CD4-positive, alpha-beta T cell treated with Interleukin-15 for 4 hours (primary cell): Measurements from ENCODE around the gene MOGAT1.
"Not testable (repeated sequence)": the region's sequence is repeated elsewhere in the genome, so short reads cannot be mapped to it uniquely, and the experiment has no call there.

ENCODE experiments used
- DNase-seq: peaks from one replicate; pipeline ENCODE4 v3.0.0-alpha.2; 2020; ENCODE audit warnings: low spot score

MOGAT1 gene

GRCh38 chr2:222670191-222671038 lies 1.0 kb upstream of the MOGAT1 start:
- DNase-seq, result no peak

GRCh38 chr2:222672068-222672401 lies 577 bp downstream of the MOGAT1 start:
- no peak for DNase-seq

DNA sequence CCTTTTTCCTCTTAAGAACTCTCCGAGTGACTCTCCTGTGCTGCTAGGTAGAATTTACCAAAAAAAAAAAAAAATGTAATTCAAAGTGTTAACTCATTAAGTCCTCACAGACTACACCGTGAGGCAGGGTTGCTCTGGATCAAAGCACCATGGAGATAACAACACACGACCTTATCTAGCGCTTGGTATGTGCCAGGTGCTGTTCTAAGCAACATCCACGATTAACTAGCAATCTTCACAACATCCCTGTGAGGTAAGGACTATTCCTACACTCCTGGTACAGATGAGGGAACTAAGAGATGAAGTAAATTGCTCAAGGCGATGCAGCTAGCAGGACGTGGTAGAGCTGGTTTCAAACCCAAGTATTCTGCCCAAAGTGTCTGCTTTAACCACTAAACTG lies 1.8 kb downstream of the MOGAT1 start:
- no peak for DNase-seq

DNA sequence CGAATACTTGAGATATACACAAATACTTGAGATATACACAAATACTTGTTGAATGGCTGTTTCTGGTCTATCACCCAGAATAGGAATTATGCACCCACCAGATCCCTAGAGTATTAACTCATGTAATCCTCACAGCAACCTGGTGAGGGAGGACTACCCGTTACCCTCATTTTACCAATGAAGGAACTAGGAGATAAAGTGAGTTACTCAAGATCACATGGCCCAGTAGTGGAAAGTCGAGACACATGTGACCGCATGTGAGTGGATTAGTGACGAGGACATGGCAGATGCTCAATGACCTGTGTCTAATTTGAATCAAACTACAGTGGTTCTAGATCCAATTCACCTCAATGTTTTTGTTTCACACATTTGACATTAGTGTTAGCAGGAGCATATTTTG lies 2.4 kb downstream of the MOGAT1 start:
- DNase-seq, result no peak

DNA sequence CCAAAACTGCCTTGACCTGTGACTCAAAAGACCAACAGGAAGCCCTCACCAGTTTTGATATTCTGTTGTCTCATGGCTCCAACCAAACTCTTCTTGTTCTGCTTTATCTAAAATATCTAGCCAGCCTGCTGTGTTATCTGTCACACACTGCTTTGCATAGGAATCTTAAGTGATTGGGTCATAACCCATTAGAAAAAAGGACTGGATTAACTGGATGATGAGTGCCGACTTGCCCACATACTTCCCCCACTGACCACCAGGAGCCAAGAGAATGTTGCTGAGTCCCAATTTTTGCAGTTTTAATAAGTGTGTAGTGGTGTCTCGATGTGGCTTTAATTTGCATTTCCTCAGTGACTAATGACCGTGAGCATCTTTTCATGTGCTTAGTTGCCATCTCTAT lies 6.5 kb downstream of the MOGAT1 start:
- DNase-seq, result no peak

DNA sequence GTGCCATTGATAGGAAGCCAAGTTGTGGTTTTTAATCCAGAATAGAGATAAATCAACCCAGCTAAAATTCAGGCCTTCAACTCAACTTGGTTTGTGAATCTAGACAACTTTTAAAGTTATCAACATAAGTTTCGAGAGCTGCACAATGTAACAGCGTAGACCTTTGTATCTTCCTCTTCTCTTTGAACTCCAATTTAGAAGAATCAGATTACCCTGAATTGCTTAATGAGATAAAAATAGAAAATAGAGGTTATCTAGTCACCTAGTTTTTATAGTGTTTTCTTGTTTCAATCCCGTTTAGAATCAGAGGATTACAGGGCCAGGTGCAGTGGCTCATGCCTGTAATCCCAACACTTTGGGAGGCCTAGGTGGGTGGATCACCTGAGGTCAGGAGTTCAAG lies 12.3 kb downstream of the MOGAT1 start:
- DNase-seq, result no peak

DNA sequence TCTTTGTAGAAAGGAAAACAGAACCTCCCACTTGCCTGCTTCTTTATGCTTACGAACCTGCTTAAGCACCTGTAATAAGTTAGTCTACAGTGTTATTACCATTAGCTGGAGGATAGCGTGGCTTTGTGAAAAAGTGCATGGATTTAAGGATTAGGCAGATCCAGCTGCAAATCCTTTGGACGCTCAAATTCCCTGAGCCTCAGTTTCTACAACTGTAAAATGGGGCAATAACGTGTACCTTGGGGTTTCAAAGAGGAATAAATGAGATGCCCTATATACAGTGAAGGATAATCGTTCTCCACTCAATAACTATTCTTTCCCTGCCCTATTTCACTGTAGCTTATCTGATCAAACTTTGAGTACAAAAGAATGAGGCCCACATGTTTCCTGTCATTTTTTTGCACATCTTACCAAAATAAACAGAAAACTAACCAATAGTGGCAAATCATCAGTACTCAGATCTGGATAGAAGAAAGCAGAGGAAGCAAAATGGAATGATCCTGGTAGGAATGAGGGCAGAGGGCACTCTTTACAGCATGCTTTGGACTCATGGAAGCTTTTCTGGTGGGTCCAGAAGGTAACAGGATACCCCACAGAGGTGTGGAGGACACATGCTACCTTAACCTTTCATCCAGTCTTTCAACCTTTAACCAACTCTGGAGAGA lies 14.8 kb downstream of the MOGAT1 start:
- no peak for DNase-seq

- DNase-seq, result no peak
Observed at GRCh38 chr2:222688917-222689316, 17.5 kb downstream of the MOGAT1 start.

- DNase-seq, result no peak
Observed at GRCh38 chr2:222689322-222689721, 17.9 kb downstream of the MOGAT1 start.

GRCh38 chr2:222690564-222691200 lies 19.2 kb downstream of the MOGAT1 start:
- DNase-seq, result peak; percentile 70

DNA sequence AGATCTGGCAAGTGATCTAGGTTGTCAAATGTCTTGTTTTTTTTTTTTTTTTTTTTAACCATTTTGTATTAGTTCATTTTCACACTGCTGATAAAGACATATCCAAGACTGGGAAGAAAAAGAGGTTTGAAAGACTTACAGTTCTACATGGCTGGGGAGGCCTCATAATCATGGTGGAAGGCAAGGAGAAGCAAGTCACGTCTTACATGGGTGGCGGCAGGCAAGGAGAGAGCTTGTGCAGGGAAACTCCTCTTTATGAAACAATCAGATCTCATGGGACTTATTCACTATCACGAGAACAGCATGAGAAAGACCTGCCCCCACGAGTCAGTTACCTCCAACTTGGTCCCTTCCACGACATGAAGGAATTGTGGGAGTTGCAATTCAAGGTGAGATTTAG lies 22.0 kb downstream of the MOGAT1 start:
- DNase-seq, result not testable (repeated sequence)

- no peak for DNase-seq
Observed at GRCh38 chr2:222693837-222694236, 22.4 kb downstream of the MOGAT1 start.

DNA sequence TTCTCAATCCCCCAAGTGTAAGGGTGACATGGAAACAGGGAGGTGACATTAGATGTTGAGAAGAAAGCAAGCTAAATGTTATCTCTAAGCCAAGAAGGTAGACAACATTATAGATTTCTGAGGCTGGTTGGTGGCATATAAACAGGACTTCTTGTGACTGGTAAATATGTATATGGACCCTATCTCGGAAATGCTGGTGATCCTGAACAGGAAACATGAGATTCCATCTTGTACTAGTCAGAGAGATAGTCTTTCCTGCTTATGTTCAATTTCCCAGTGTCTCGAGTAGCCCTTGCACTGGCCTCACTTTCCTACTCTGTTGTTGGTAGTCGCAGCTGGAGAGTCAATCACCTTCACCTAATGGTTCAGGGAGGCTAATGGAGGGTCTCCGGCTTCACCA lies 26.8 kb downstream of the MOGAT1 start:
- no peak for DNase-seq

DNA sequence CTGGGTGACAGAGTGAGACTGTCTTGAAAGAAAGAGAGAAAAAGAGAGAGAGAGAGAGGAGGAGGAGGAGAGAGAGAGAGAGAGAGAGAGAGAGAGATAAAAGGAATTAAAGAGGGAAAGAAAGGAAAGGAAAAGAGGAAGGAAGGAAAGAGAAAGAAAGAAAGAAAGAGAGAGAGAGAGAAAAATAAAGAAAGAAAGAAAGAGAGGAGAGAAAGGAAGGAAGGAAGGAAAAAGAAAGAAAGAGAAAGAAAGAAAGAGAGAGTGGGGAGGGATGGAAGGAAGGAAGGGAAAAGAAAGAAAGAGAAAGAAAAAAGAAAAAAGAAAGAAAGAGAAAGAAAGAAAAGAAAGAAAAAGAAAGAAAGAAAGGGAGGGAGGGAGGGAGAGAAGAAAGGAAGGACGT lies 29.8 kb downstream of the MOGAT1 start:
- no peak for DNase-seq

DNA sequence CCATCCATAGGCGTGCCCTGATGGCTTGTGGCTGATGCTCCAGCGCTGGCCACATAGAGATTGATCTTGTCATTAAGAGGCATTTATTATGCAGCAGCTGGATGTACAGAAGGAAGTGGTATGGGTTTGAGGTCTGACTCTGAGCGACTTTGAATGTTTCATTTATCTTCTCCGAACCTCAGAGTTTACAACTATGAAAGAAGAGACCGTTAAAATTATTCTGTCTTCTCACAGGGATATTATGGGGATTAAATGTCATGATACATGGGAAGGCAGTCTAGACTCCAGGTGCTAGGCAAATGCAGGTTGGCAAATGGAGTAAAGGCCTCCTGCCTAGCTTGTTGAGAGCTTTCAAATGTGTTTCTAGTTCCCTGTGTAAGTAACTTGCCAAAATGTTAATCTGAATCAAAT lies 30.3 kb downstream of the MOGAT1 start:
- DNase-seq, result no peak

GRCh38 chr2:222703091-222703490 lies 31.6 kb downstream of the MOGAT1 start:
- no peak for DNase-seq

DNA sequence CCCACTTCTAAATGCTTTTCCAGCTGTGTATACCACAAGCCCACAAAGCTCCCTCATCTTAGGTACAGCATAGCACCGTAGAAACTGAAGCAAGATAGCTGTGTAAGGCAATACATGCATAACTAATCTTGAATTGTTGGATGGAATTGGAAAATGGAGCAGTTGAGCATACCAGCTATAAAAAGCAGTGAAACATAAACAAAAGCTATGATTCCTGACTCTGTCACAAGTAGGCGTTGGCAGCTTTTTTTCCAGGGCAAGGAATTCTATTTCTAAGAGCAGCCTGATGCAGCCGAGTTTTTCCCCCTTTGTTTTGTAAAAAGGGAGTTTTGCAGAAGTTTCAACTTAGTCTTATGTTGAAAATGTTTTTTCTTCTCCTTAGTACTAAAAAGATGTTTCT lies 32.4 kb downstream of the MOGAT1 start:
- DNase-seq, result no peak

- no peak for DNase-seq
Observed at GRCh38 chr2:222706616-222707015, 35.2 kb downstream of the MOGAT1 start.

GRCh38 chr2:222707102-222707688 lies 35.7 kb downstream of the MOGAT1 start:
- DNase-seq, result no peak

GRCh38 chr2:222707689-222708273 lies 36.3 kb downstream of the MOGAT1 start:
- no peak for DNase-seq

DNA sequence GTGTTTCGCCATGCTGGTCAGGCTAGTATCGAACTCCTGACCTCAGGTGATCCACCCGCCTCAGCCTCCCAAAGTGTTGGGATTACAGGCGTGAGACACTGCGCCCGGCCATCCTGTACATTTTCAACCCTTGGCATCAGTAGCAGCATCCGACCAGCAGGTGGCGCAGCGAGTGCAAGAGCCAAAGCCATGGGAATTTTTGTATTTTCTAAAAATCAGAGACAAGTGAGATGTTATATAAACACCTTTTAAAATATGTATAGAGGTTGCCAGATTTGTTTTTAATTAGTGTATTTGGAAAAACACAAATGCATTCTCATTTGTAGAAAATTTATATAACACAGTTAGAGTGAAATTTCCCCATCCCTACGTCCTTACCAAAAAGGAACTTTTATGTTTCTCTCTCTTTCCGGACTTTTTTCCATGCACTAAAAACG lies 36.8 kb downstream of the MOGAT1 start:
- peak; percentile 75 for DNase-seq

GRCh38 chr2:222709191-222709891 lies 37.9 kb downstream of the MOGAT1 start:
- DNase-seq, result no peak
